HG02840 (cell line): ENCODE measurements around the gene GCN1.
A peak's percentile ranks its signal among the peaks of the same experiment; 100 is the strongest.

Experiments used
- ATAC-seq: cut with Tn5 transposase; IDR thresholded peaks from one replicate; pipeline ENCODE4 v1.9.1; 2021; ENCODE audit warnings: mild to moderate bottlenecking, moderate library complexity, moderate number of reproducible peaks; ENCODE audit not compliant: unreplicated experiment, low FRiP score

GCN1 gene

GRCh38 chr12:120148011-120148410, 46.5 kb downstream of the GCN1 start:
- ATAC-seq = no peak

- no peak for ATAC-seq
Measured at GRCh38 chr12:120145164-120145563, 49.4 kb downstream of the GCN1 start.

- ATAC-seq = no peak
Measured at GRCh38 chr12:120144215-120144614, 50.3 kb downstream of the GCN1 start.

GRCh38 chr12:120142231-120142877, 52.2 kb downstream of the GCN1 start:
- ATAC-seq = no peak

GRCh38 chr12:120141336-120141735, 53.2 kb downstream of the GCN1 start:
- ATAC-seq = no peak

GRCh38 chr12:120140603-120141002, 53.9 kb downstream of the GCN1 start:
- ATAC-seq = no peak

GRCh38 chr12:120139958-120140357, 54.6 kb downstream of the GCN1 start:
- ATAC-seq = no peak

GRCh38 chr12:120138366-120138765, 56.1 kb downstream of the GCN1 start:
- ATAC-seq = no peak

- ATAC-seq = no peak
Measured at GRCh38 chr12:120137833-120138232, 56.7 kb downstream of the GCN1 start.

- no peak for ATAC-seq
Measured at GRCh38 chr12:120136093-120136770, 58.3 kb downstream of the GCN1 start.

- no peak for ATAC-seq
Measured at GRCh38 chr12:120134307-120134980, 60.1 kb downstream of the GCN1 start.

GRCh38 chr12:120132863-120133385, 61.6 kb downstream of the GCN1 start:
- peak; percentile 88 for ATAC-seq

GRCh38 chr12:120132054-120132836, 62.3 kb downstream of the GCN1 start:
- no peak for ATAC-seq

GRCh38 chr12:120131116-120131515, 63.4 kb downstream of the GCN1 start:
- ATAC-seq = no peak

GRCh38 chr12:120130011-120130410, 64.5 kb downstream of the GCN1 start:
- no peak for ATAC-seq

- no peak for ATAC-seq
Measured at GRCh38 chr12:120126635-120127005, 67.9 kb downstream of the GCN1 start.

GRCh38 chr12:120125792-120126634, 68.5 kb downstream of the GCN1 start:
- no peak for ATAC-seq

- no peak for ATAC-seq
Measured at GRCh38 chr12:120125029-120125428, 69.5 kb downstream of the GCN1 start.

GRCh38 chr12:120121766-120122293, 72.7 kb downstream of the GCN1 start:
- ATAC-seq = no peak

- no peak for ATAC-seq
Measured at GRCh38 chr12:120121343-120121742, 73.2 kb downstream of the GCN1 start.
